ENCODE results near the gene DENND6A. TPM values are rescaled to one million over a fixed set of nuclear protein-coding genes. Genes with fewer than 3 reads are reported as not detected.
"Not testable (repeated sequence)": the region's sequence is repeated elsewhere in the genome, so short reads cannot be mapped to it uniquely, and the experiment has no call there.

Gene DENND6A
- total RNA-seq, 1 donor from 2014 or later, result 28.2 TPM

GRCh38 chr3:57644740-57645139, 48.1 kb downstream of the DENND6A start:
- DNase-seq (ENCODE audit: low spot score), result no peak

GRCh38 chr3:57637391-57637790, 55.5 kb downstream of the DENND6A start:
- peak; percentile 60 for DNase-seq (ENCODE audit: low spot score)

GRCh38 chr3:57634259-57634658, 58.6 kb downstream of the DENND6A start:
- not testable (repeated sequence) for DNase-seq (ENCODE audit: low spot score)

GRCh38 chr3:57627976-57628375, 64.9 kb downstream of the DENND6A start:
- no peak for DNase-seq (ENCODE audit: low spot score)

GRCh38 chr3:57624801-57625200, 68.1 kb downstream of the DENND6A start:
- no peak for DNase-seq (ENCODE audit: low spot score)

GRCh38 chr3:57622362-57622761, 70.5 kb downstream of the DENND6A start:
- DNase-seq (ENCODE audit: low spot score), result no peak

- no peak for DNase-seq (ENCODE audit: low spot score)
Measured at GRCh38 chr3:57617739-57618138, 75.1 kb downstream of the DENND6A start.

- DNase-seq (ENCODE audit: low spot score), result no peak
Measured at GRCh38 chr3:57616233-57616632, 76.6 kb downstream of the DENND6A start.

GRCh38 chr3:57611870-57612269, 81.0 kb downstream of the DENND6A start:
- DNase-seq (ENCODE audit: low spot score), result not testable (repeated sequence)

GRCh38 chr3:57605683-57606082, 87.2 kb downstream of the DENND6A start:
- no peak for DNase-seq (ENCODE audit: low spot score)

GRCh38 chr3:57604971-57605370, 87.9 kb downstream of the DENND6A start:
- DNase-seq (ENCODE audit: low spot score), result peak; percentile 11

- no peak for DNase-seq (ENCODE audit: low spot score)
Measured at GRCh38 chr3:57600195-57600594, 92.7 kb downstream of the DENND6A start.

- DNase-seq (ENCODE audit: low spot score), result no peak
Measured at GRCh38 chr3:57598765-57599360, 94.0 kb downstream of the DENND6A start.

- DNase-seq (ENCODE audit: low spot score), result peak; percentile 100
Measured at GRCh38 chr3:57597127-57597923, 95.6 kb downstream of the DENND6A start, which contains the start of gene ARF4. Gene ARF4, minus strand, starts transcription at chr3:57597344. Its CDS starts 204 bp downstream, at chr3:57597140.

GRCh38 chr3:57596495-57597126, 96.3 kb downstream of the DENND6A start:
- DNase-seq (ENCODE audit: low spot score), result peak; percentile 88

- DNase-seq (ENCODE audit: low spot score), result no peak
Measured at GRCh38 chr3:57594576-57594975, 98.3 kb downstream of the DENND6A start.

- DNase-seq (ENCODE audit: low spot score), result no peak
Measured at GRCh38 chr3:57594144-57594543, 98.7 kb downstream of the DENND6A start.

- DNase-seq (ENCODE audit: low spot score), result no peak
Measured at GRCh38 chr3:57592306-57592705, 100.6 kb downstream of the DENND6A start.

- DNase-seq (ENCODE audit: low spot score), result no peak
Measured at GRCh38 chr3:57587905-57588304, 105.0 kb downstream of the DENND6A start.

GRCh38 chr3:57586778-57587177, 106.1 kb downstream of the DENND6A start:
- DNase-seq (ENCODE audit: low spot score), result no peak

GRCh38 chr3:57583544-57583943, 109.3 kb downstream of the DENND6A start:
- no peak for DNase-seq (ENCODE audit: low spot score)

GRCh38 chr3:57582474-57583168, 110.3 kb downstream of the DENND6A start:
- DNase-seq (ENCODE audit: low spot score), result no peak

Data from umbilical cord (tissue), 2 donors.